ENCODE results near the gene SIGLEC7.

SIGLEC7 gene

DNA sequence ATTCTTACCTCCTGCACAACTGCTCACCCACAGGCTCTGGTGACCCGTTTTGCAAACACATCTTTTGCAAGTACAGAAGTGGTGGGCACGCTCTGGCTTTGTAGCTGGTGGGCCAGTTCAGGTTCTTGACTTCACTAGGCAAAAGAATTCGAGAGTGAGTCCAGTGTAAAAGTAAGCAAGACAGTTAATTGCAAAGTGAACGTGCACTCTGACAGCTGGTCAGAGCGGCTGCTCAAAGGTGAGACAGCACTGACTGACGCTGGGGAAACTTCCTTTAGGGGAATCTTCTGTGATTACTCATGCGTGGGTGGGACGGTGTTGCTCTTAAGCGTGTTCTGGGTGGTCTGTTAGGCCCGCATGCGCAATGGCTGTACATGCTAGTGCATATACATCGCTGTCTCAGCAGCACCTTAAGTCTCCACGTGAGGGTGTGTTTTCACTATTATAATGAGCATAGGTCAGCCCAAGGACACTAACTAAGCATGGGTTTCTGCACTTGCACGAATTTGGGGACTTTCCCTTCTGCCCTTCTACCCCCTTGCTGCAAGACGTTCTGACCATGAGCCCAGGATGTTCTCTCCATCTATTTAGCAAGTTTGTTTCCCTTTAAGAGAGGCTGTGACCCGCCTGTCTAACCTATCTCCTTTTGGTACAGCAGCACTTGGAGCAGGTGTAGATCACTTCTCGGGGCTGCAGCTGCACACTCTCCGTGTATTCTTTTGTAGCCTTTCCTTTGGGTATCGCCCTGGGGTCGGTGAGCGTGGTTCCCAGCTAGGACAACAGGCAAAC lies 52.6 kb downstream of the SIGLEC7 start:
- no peak overlapping the region for H3K4me3 ChIP-seq (ENCODE audit: low read depth, low read length)
- no peak for TF ChIP-seq CTCF (IDR thresholded peaks at IDR 0.05; ENCODE audit: low read depth, low read length)

DNA sequence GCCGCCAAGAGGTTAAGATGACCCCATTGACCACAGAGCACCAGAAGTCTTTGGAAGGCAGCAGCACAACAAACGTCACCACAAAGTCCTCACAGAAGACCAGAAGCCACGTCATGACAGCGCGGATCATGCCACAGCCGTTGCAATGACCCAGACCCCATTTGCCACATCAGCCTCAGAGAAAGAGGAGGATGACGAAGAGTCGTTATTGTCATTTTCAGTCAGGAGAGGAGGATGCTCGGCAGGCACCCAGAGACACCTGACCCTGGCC lies 53.1 kb downstream of the SIGLEC7 start:
- H3K4me3 ChIP-seq (ENCODE audit: low read depth, low read length): no peak overlapping the region
- no peak for TF ChIP-seq CTCF (IDR thresholded peaks at IDR 0.05; ENCODE audit: low read depth, low read length)

GRCh38 chr19:51195616-51196015 lies 53.5 kb downstream of the SIGLEC7 start:
- H3K4me3 ChIP-seq (ENCODE audit: low read depth, low read length): no peak overlapping the region
- TF ChIP-seq CTCF (IDR thresholded peaks at IDR 0.05; ENCODE audit: low read depth, low read length): no peak

DNA sequence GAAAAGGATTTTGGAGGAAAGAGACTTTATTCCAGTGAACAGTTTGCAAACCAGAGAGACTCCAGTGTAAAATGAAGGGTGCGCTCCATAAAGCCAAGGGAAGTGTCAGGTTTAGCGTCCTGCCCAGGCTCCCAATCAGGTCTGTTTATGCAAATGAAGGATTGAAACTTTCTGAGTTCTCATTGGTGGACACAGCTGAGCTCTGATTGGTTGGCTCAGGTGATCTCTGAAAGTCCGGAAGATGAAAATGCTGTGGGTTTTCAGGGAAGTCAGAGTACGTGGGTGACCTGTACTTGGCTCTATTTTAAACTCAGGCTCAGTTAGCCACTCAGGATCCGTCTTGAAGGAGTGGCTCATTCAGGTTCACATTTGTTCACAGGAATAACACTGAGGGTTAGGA lies 54.1 kb downstream of the SIGLEC7 start:
- no peak for TF ChIP-seq CTCF (IDR thresholded peaks at IDR 0.05; ENCODE audit: low read depth, low read length)

GRCh38 chr19:51198641-51199040 lies 56.5 kb downstream of the SIGLEC7 start:
- H3K4me3 ChIP-seq (ENCODE audit: low read depth, low read length): no peak overlapping the region
- no peak for TF ChIP-seq CTCF (IDR thresholded peaks at IDR 0.05; ENCODE audit: low read depth, low read length)

More for the DNA sequence above, 54.1 kb downstream of the SIGLEC7 start:
- H3K4me3 ChIP-seq (ENCODE audit: low read depth, low read length): no peak overlapping the region

DNA sequence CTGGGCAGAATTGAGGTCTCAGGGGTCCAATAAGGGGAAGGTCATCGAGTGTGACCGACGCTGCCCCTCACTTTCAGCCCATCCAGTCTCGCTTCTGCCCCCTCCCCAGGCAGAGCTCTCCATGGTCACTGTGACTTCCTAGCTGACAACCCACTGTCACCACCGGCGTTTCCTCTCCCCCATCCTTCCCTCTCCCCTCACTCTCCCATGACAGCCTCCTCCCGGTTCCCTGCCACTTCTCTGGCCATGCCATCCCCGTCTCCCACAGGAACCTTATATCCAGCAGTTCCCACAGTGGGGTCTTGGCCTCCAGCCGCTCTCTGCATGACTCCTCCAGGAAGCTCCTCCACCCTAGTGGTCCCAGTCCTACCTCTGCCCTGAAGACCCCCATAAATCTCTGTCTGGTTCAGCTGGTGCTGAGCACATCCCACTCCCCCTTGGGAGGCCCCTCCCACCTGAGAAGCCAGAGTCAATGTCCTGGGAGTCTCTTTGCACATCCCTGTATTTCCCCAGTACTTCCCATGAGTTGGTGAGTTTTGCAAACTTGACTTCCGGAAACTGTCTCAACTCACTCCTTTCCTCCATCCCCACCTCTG lies 58.1 kb downstream of the SIGLEC7 start:
- TF ChIP-seq CTCF (IDR thresholded peaks at IDR 0.05; ENCODE audit: low read depth, low read length): no peak
- H3K4me3 ChIP-seq (ENCODE audit: low read depth, low read length): no peak overlapping the region

- no peak overlapping the region for H3K4me3 ChIP-seq (ENCODE audit: low read depth, low read length)
- no peak for TF ChIP-seq CTCF (IDR thresholded peaks at IDR 0.05; ENCODE audit: low read depth, low read length)
These were observed 59.6 kb downstream of the SIGLEC7 start for GRCh38 chr19:51201712-51202111.
